Measurements from ENCODE around the gene IL5RA. TPM values are rescaled to one million over a fixed set of nuclear protein-coding genes. Genes with fewer than 3 reads are reported as not detected.

Gene IL5RA
- total and polyA plus RNA-seq, 8 donors, result under 0.01 to 0.92 (median 0.29) TPM; not detected in 3

DNA sequence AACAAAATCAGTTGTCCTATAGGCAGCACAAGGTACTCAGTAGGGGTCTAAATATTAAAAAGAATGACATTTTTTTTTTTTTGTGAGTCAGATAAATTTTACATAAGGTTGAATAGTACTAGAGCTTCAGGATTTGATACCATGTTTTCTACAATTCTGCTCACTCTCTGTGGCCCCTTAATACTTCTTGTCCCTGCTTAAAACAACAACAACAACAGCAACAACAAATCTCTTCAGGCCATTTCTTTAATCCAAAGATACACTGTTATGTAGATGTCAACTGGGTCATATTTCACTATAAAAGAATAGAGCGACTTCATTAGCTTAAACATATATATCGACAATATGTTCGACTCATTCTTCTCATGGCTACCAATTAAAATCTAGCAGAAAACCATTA is 3.0 kb downstream of the IL5RA start:
- H3K27me3 ChIP-seq, result no peaks in the 10 kb centered on the region

DNA sequence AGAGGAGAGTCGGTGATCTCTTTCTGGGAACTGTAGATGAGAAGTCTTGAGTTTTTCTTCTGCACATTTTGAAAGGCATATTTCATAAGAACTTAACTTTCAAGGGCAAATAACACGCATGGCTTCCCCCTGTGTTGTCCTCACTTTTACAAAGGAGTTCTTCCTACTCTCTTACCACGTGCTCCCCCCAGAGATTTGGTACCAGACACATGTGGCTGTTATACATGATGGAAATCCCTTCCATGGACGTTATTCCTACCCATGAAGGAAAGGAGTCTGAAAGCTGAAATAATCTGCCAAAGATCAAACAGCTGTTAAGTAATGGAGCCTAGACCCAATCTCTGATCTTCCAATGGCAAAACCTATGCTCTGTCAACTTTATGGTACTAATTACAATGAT is 4.4 kb downstream of the IL5RA start:
- H3K36me3 ChIP-seq, result no peaks in the 10 kb centered on the region
- intact Hi-C loops (cut with DNase I; ENCODE audit: low total_unique reads), result no loop called here
- no peak overlapping the region for H3K4me3 ChIP-seq
- no peak overlapping the region for H3K27ac ChIP-seq
- no peaks in the 10 kb centered on the region for H3K9me3 ChIP-seq
- H3K4me1 ChIP-seq, result peaks cover 0 to 12% (median 5%) of the 10 kb centered on the region in 4 donors
- H3K27me3 ChIP-seq, result no peaks in the 10 kb centered on the region
- DNase-seq, result no peak
- TF ChIP-seq, protein P1, sequence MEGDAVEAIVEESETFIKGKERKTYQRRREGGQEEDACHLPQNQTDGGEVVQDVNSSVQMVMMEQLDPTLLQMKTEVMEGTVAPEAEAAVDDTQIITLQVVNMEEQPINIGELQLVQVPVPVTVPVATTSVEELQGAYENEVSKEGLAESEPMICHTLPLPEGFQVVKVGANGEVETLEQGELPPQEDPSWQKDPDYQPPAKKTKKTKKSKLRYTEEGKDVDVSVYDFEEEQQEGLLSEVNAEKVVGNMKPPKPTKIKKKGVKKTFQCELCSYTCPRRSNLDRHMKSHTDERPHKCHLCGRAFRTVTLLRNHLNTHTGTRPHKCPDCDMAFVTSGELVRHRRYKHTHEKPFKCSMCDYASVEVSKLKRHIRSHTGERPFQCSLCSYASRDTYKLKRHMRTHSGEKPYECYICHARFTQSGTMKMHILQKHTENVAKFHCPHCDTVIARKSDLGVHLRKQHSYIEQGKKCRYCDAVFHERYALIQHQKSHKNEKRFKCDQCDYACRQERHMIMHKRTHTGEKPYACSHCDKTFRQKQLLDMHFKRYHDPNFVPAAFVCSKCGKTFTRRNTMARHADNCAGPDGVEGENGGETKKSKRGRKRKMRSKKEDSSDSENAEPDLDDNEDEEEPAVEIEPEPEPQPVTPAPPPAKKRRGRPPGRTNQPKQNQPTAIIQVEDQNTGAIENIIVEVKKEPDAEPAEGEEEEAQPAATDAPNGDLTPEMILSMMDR (IDR thresholded peaks at IDR 0.05), result no peak
- TF ChIP-seq POLR2AphosphoS5 (IDR thresholded peaks at IDR 0.05) (no peak), POLR2A (IDR thresholded peaks at IDR 0.05) (no peak), EP300 (IDR thresholded peaks at IDR 0.05) (no peak)
- 61 to 85% (median 74%) methylated on average over 4 of the region's 4 CpGs for WGBS, 5 donors

More for the DNA sequence above, 3.0 kb downstream of the IL5RA start:
- Histone ChIP-seq H3K4me1 (peaks cover 0 to 12% (median 5%) of the 10 kb centered on the region in 4 donors), H3K9me3 (no peaks in the 10 kb centered on the region), H3K4me3 (no peak overlapping the region), H3K36me3 (no peaks in the 10 kb centered on the region), H3K27ac (no peak overlapping the region)
- WGBS, 5 donors, result 94 to 98% (median 97%) methylated on average over 3 of the region's 3 CpGs
- no peak for TF ChIP-seq EP300 (IDR thresholded peaks at IDR 0.05)
- TF ChIP-seq POLR2A (IDR thresholded peaks at IDR 0.05), result no peak
- TF ChIP-seq, protein P1 (IDR thresholded peaks at IDR 0.05), result no peak
- TF ChIP-seq POLR2AphosphoS5 (IDR thresholded peaks at IDR 0.05), result no peak
- intact Hi-C loops (cut with DNase I; ENCODE audit: low total_unique reads), result no loop called here
- no peak for DNase-seq

DNA sequence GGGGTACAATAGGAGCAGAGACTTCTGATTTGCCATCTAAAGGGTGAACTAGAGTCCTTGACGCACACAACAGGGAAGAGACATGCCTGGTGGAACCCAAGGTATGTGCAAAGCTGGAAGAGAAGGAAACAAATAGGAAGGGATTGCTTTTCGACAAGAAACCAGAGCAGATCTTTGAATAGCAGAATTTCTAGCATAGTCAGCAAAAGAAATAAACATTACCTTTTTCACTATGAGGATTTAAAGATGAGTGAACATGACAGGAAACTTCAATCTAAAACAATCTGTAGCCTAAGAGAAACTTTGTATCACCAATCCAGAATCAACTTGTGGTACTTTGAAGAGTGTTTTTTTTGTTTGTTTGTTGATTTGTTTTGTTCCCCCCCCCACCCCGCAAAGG is 4.9 kb downstream of the IL5RA start:
- H3K4me3 ChIP-seq, result no peak overlapping the region
- intact Hi-C loops (cut with DNase I; ENCODE audit: low total_unique reads), result no loop called here
- H3K4me1 ChIP-seq, result peaks cover 0 to 6% (median 3%) of the 10 kb centered on the region in 4 donors
- H3K9me3 ChIP-seq, result no peaks in the 10 kb centered on the region
- no peaks in the 10 kb centered on the region for H3K27me3 ChIP-seq
- 89 to 98% (median 89%) methylated on average over 3 of the region's 3 CpGs for WGBS, 5 donors
- H3K36me3 ChIP-seq, result no peaks in the 10 kb centered on the region
- no peak for TF ChIP-seq EP300 (IDR thresholded peaks at IDR 0.05)
- no peak for TF ChIP-seq POLR2A (IDR thresholded peaks at IDR 0.05)
- TF ChIP-seq POLR2AphosphoS5 (IDR thresholded peaks at IDR 0.05), result no peak
- TF ChIP-seq, protein P1 (IDR thresholded peaks at IDR 0.05), result no peak
- no peak for DNase-seq
- no peak overlapping the region for H3K27ac ChIP-seq

DNA sequence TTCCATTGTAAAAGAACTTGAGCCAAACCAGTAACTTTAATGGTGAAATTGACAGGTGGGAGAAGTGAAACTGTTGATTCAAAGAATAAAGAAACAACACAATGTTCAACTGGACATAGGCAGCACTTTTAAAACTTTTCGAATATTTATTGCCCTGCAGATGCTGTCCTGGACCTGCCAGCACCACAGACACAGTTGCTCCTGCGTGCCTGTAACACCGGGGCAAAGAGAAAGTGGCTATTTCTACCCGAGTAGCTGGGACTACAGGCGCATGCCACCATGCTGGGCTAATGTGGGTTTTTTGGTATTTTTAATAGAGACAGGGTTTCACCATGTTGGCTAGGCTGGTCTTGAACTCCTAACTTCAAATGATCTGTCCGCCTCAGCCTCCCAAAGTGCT is 7.4 kb downstream of the IL5RA start:
- 87 to 91% (median 90%) methylated on average over 6 of the region's 6 CpGs for WGBS, 5 donors
- no peaks in the 10 kb centered on the region for H3K4me1 ChIP-seq
- H3K9me3 ChIP-seq, result no peaks in the 10 kb centered on the region
- H3K27me3 ChIP-seq, result no peaks in the 10 kb centered on the region
- H3K27ac ChIP-seq, result no peak overlapping the region
- DNase-seq, result no peak
- H3K4me3 ChIP-seq, result no peak overlapping the region
- TF ChIP-seq POLR2A (IDR thresholded peaks at IDR 0.05), result no peak
- TF ChIP-seq, protein P1 (IDR thresholded peaks at IDR 0.05), result no peak
- TF ChIP-seq EP300 (IDR thresholded peaks at IDR 0.05), result no peak
- TF ChIP-seq POLR2AphosphoS5 (IDR thresholded peaks at IDR 0.05), result no peak
- intact Hi-C loops (cut with DNase I; ENCODE audit: low total_unique reads), result no loop called here
- no peaks in the 10 kb centered on the region for H3K36me3 ChIP-seq

Data from stomach (tissue), 9 donors.